SH-SY5Y (cell line): ENCODE measurements around the gene OSBPL2.

Experiments
- GATA2 ChIP-seq: IDR thresholded peaks from 2 replicates; pipeline ENCODE4 v1.6.1; 2011; ENCODE audit warnings: mild to moderate bottlenecking, low read depth, low read length
- GATA3 ChIP-seq: IDR thresholded peaks from 2 replicates; pipeline ENCODE4 v1.6.1; 2011; ENCODE audit warnings: low read depth, mild to moderate bottlenecking, low read length, moderate library complexity

Gene OSBPL2

GRCh38 chr20:62232770-62233645, 5.3 kb upstream of the OSBPL2 start:
- TF ChIP-seq GATA2 (no peak), GATA3 (no peak)

DNA sequence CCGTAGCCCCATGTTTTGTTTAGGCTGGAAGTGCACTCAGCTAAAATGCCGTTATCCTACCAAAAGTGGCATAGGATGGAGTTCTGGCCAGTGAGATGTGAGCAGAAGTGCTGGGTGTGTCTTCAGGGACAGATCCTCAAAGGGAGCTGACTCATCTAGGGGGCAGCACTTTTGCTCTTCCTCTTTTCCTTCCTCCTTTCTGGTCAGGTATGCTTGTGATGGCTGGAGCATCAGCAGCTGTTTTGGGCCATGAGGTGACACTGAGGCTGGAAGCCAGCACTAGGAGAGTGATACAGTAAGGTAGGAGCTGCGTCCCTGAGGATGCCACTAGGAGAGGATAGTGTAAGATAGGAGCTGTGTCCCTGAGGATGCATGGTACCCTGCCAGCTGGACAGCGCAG, 4.6 kb upstream of the OSBPL2 start:
- TF ChIP-seq GATA2 = no peak
- TF ChIP-seq GATA3 = no peak

DNA sequence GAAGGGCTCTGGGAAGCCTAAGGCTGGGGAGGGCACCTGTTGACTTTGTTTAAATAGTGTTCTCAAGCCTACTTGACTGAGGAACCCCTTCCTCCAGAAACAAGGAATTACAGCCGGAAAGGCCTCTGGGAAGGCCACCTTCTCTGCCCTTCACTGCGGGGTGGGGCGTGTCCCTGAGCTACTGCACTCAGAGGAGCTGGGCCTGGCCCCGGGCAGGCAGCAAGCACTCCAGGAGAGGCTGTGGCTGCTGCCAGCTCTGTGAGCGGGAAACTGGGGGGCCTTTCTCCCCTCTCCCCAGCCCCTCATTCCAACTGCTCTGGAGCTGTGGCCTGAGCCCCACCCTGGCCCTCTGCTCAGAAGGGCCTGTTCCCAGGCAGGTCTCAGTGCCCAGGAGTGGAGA, 4.0 kb upstream of the OSBPL2 start:
- TF ChIP-seq GATA2 = no peak
- no peak for TF ChIP-seq GATA3

DNA sequence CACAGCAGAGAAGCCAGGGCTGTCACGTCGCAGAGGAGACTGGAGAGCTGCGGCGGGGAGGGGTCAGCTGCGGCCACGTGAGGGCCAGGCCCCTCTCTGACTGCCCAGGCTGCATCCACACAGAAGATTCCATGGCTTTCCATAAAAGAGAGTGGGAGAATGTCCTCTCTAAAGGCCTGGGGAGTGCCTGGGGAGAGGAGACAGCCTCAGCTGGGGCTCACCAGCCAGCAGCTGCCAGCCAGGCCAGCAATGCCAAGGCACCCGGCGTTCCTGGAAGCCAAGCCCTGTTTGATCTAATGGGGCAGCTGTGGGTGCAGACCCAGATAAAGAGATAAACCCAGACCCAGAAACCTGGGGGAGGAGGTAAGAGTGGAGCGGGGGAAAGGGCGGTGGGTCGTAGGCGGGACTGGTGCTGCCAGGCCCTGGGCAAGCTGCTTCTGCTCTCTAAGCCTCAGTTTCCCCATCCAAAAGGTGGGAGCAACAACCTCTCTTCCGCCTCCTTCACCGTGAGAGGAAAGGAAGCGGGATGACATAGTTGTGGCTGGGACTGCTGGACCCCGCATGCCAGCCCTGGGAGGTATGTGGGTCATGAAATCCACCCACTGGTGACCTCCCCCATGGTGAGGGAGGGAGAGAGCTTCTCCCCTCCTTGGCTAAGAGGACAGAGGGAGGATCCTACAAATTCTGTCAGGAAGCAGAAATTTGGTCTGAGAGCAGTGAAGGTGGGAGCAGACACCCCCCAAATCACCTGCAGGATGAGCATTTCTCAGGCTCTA, 3.1 kb upstream of the OSBPL2 start:
- TF ChIP-seq GATA3 (no peak), GATA2 (peak; percentile 95)

DNA sequence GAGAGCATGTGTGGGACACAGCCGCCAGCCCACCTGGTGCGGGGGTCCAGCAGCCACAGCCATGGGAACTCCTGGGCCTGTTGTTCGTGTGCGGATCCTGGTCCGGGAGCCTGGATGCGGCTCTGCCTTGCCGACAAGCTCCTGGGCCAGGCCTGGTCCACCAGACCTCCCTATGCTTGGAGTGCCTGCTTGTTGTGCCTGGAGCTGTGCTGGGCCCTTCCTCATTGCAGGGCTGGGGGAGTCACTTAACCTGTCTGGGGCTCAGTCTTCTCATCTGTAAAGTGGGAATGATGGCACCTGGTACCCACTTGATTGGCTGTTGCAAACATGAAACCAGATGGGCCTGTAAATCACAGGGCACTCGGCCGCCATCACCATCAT, 2.6 kb upstream of the OSBPL2 start:
- TF ChIP-seq GATA3 (no peak), GATA2 (no peak)

- no peak for TF ChIP-seq GATA3
- TF ChIP-seq GATA2 = no peak
These were observed 2.1 kb upstream of the OSBPL2 start for GRCh38 chr20:62236200-62236599.

DNA sequence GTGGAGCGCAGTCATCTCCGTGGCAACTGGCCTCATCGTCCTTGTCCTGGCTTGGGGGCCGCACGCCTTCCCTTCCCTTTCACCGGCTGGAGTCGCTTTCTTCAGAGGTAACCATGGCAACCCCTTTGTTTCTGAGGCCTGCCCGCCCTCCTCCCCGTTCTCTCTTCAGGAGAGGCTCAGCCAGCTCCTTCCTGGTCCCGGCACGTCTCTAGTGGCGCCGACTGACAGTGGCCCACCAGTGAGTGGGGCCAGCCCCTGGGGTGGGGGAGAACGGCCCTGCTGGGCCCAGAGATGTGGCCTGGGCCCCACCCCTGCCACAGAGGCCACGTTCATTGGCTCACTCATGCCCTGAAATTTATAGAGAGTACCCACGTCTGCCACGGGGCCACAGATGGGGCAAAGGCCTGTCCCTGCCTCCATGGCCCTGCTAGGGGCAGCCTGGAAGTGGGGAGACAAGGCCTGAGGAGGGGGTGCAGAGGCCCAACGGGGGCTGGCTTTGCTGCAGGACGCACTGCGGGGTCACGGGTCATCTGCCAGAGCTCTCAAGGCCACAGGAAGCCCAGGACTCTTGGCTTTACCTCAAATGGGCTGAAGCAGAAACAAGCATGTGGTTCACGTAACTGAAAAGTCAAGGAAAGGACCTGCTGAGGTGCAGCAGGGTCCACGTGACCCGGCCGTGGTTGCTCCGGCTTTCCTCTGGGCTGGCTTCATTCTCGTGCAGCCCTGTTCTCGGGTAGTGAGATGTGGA, 1.4 kb upstream of the OSBPL2 start:
- TF ChIP-seq GATA2 (no peak), GATA3 (no peak)

DNA sequence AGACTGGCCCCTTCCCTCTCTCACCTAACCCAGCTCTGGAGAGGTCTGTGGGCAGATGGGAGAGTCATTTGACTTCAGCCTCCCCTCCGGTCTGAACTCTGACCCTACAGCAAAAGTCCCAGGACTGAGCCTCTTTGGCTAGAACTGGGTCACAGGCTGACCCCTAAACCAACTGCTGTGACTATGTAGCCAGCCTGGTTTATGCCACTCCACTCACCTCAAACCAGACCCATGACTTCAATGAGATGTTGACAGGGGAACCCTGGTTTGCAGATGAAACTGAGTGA, 864 bp upstream of the OSBPL2 start:
- TF ChIP-seq GATA3 = no peak
- no peak for TF ChIP-seq GATA2

- TF ChIP-seq GATA3 (no peak), GATA2 (no peak)
These were observed 402 bp downstream of the OSBPL2 start for GRCh38 chr20:62238569-62239277.

GRCh38 chr20:62239278-62239879, 1.1 kb downstream of the OSBPL2 start:
- TF ChIP-seq GATA2 (no peak), GATA3 (no peak)

DNA sequence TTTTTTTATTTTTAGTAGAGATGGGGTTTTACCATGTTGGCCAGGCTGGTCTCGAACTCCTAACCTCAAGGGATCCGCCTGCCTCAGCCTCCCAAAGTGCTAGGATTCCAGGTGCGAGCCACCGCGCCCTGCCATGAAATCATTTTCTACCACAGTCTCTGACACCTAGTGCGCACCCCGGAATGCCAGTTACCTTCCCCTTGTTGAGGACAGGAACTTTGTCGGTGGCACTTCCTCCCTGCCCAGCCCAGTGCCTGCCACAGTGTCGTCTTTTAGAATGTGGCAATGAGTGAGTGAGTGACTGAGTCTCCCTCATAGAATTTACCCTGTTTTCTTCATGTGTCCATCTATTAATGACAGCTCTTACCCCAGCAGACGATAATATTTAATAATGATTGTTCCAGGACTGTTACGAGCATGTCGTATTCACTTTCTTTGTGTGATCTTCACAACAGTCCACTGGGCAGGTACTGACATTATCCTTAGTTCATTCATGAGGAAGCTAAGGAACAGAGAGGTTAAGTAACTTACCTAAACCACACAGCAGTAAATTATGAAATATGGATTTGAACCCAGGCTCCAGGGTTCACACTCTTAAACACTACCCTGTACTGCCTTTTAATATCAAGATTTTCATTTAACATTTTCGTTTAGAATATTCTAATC, 1.8 kb downstream of the OSBPL2 start:
- no peak for TF ChIP-seq GATA3
- no peak for TF ChIP-seq GATA2

DNA sequence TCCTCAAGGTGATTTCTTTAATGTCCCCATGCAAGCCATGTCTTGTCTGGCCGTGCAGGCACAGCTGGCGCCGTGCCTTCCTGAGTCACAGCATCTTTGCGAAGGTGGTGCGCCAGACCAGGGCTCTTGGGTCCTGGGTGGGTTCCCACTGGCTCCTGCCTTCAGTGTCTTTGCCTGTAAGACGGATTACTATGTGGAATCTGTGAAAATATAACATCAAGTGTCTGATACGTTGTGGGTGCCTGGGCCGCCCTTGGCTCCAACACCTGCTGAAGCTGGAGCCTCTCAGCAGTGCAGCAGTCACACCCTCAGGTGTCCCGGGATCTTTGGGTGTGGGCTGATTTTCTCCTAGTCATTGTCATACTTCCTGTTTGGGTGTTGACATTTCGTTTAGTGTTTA, 3.2 kb downstream of the OSBPL2 start:
- TF ChIP-seq GATA3 = no peak
- no peak for TF ChIP-seq GATA2

GRCh38 chr20:62242176-62242575, 3.9 kb downstream of the OSBPL2 start:
- TF ChIP-seq GATA2 (no peak), GATA3 (no peak)
